Cardiac septum (tissue), 1 donor: ENCODE results near the gene NEDD8. TPM values are rescaled to one million over a fixed set of nuclear protein-coding genes. Genes with fewer than 3 reads are reported as not detected.

ENCODE experiments used
- DNase-seq: peaks from one replicate; pipeline ENCODE4 v3.0.0-alpha.2; 2020; ENCODE audit warnings: low spot score
- intact Hi-C: fragments of 100-400 bp; cut with DNase I; formaldehyde crosslinking; loops from one replicate; pipeline ENCODE4 v1.14.0; 2022
- total RNA-seq: library from RNA; stranded (reverse); fragmentation: NEBNext Ultra II Directional; extraction: Animal tissue kit (Norgen Biotek cat#: 25700); gene quantifications from one replicate; pipeline ENCODE4 v1.2.1, GENCODE V29; 2021
- donor health status: DM: no; HTN: no; CAD: no.

The NEDD8 gene
- total RNA-seq, 1 donor from 2014 or later = 167 TPM

DNA sequence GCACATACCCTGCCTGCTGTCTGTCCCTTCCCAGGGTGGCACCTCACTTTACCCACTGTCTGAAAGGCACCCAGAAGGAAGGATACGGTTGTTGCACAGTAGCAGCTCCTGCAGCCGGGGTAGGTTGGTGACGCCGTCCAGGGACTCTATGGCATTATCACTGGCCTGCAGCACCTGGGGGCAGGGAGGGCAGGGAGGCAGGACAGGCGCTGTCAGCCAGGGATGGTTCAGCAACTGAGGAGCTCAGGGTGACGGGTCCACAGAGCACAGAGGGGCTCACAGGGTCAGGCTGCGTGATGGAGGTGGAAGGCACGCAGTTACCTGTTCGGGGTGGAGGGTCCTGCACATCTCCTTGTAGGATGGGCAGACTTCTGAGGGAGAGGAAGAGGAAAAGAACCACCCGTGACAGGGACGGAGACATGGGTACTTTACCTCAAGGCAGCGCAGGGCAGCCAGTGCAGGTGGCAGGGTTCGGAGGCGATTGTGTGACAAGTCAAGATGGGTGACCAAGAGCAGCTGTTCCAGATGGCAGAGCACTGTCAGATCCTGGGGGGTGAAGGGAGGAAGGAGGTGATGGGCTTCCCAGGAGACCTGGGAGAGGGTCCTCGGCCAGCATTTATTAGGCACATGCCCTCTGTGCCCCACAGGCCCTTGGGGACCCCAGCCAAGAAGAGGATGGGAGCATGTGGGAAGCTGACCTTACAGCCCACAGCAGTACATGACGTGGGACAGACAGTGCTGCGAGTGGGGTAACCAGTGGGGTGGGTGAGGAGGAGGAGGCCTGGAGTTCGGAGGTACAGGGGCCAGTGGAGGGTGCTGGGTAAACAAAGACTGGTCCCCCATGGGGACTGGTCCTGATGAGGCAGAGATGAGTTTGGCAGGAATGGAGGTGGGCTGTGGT lies 34.4 kb upstream of the NEDD8 start:
- no peak for DNase-seq

DNA sequence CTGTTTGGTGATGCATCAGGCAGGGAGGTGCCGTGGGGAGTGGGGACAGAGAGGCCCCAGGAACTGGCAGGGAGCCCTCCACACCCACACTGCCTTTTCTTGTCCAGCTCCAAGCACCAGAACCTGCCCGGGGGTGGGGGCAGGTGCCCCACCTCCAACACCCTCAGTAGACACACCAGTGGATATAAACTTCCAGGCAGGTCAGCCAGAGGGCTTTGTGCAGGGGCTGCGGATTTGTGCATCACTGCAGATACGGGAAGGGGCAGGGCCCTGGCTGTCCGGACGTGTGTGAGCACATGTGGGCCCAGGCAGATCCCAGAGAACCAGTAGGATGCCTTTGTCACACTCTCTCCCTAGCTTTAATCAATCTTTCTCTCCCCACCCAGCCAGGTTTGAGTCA lies 32.1 kb upstream of the NEDD8 start:
- DNase-seq = no peak
- intact Hi-C loops = no loop called here

More for the DNA sequence above, 34.4 kb upstream of the NEDD8 start:
- intact Hi-C loops = no loop called here

DNA sequence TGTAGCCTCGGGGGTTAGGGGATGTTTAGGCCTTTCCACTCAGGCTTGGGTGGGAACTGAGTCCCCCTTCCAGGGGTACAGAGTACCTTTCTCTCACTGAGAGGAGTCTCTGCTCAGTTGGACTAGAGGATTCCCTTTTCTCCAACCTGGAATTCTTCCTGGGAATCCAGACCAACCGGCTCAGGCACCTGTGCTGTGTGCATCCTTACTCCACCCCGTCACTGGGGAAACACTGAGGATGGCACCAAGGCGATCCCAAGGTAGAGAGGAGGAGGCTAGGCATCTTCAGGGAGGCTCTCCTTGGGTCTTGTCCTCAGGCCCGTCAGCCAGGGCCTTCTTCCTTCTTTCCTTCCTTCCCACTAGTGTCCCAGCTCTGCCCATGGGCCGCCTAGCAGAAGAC lies 31.7 kb upstream of the NEDD8 start:
- intact Hi-C loops = no loop called here
- no peak for DNase-seq

DNA sequence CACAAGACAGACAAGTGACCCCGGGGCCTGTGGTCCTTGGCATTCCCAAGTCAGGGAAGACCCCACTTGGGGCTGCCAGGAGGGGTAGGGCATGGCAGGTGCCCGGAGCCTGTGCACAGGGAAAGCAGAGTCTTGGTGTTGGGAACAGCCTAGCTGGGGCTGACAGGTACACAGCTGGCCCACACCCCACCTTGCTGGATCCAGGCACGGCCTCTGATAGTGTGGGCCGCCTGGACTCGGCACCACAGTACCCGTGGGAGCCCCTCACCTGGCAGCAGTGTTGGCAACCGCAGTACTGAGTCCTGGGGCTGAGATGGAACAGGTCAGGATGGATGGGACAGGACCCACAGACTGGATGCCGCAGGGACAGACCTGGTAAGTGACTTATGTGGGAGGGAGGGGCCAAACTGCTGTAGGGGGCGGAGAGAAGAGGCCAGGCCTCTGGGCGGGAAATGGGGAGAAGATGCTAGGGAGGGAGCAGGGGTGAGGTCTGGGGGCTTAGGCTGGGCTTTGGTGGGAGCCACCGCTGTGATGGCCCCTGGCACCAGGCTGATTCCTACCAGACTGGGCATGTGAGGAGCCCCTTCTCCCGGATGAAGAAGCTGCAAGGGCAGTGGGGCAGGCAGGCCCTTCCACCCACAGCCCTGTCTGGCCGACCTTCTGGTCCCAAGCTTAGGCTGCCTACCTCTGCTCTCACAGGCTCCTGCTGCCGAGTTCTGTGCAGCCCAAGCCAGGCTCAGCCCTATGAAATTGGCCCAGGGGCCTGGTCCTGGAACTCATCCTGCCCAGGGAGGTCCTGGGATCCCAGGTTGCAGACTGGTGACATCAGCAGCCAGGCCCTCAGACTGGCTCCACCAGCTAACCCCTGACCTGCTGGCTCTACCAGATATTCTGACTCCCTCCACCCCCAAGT lies 30.9 kb upstream of the NEDD8 start, which contains the start of gene TGM1:
TSS of gene TGM1 (minus strand) at position 357 of the 913 bp plus-strand sequence. CDS start 825 bp downstream, outside the sequence.
- intact Hi-C loops = no loop called here
- DNase-seq = no peak

DNA sequence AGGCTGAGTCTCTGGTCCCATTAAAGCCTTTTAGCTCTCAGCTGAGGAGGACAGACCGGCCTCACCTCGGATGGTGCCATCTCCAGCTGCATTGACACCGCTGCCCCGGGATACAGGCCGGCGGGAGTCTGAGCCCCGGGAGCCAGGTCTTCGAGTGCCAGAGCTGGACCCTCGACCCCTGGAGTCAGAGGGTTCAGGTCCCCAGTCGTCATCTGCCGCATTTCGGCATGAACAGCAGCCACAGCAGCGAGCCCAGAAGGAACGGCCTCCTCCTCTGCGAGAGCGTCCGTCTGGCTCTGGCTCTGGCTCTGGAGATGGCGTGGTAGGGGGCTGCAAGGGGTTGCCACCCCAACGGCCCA lies 29.8 kb upstream of the NEDD8 start:
- intact Hi-C loops = no loop called here
- no peak for DNase-seq

DNA sequence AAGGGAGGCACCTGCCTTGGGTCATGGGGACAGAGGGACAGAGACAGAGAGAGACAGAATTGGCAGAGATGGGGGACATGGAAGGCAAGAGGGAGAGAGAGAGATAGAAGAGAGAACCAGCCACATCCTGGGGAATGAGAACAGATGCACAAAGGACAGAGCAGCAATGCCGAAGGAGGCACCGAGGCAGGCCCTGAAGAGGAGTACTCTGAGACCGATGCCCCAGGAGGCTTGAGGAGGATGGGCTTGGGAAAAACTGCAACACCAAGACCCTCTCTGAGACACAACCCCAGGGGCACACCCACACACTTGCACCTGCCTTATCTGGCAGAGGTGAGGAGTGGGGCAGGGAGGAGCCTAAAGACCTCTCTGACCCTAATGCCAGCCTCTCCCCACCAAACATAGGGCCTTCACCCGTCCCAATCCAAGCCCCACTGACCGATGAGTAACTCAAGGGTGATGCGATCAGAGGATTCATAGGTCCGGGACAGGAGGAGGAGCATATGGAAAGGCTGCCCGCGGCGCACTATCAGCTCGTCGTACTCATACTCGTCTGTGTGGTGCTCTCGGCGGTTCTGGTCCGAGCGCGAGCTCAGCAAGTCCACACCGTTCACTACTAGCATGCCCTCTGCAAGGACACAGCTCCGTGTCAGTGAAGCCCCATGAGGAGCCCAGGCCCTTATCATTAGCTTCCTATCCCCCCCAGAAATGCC lies 29.2 kb upstream of the NEDD8 start:
- no peak for DNase-seq
- intact Hi-C loops = no loop called here

DNA sequence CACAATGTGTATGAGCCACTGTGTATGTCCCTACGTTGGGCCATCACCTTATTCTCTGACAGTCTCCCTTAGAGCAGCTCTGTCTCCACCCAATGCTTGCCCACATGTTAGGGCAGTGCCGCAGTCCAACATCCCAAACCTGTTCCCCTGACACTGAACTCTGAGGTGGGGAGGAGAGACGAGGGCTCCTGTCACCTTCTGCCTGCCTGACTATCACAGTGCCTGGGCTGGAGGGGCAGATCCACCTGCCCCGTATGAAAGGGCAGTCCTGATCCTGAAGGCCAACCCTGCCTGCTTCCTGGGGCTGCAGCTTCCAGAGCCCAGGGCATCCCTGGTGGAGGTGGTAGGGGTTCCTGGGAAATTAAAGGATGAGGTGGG lies 28.6 kb upstream of the NEDD8 start:
- intact Hi-C loops = no loop called here
- no peak for DNase-seq

DNA sequence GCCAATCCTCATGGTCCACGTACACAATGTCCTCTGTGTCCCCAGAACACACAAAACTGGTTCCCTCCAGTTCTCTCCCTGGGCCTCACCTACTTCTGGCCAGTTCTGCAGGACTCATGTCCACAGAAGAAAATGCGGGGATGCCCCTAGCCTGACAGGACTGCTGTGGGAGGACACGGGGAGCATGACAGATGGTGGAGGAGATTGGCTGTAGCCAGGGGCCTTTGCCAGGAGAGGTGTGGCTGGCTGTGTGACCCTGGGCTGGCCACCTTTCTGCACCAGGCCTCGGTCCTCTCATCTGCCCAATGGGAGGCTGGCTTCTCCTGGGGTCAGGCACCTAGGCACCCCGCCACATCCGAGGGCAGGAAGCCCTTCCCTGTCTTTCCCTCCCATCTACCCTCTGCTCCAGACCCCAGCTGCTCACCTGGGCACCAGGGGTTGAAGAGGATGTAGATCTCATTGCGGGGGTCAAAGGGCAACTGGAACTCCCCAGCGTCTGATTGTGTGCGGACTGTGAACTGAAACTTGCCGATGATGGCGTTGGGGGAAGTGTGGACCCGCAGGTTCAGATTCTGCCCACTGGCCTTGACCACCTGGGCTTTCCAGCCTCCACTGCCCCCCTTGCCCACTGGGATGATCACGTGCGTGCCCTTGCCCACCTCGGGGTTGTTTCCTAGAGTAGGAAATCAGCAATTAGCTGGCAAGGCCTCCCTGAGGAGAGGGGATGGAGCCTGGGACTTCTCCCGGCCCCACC lies 28.0 kb upstream of the NEDD8 start:
- intact Hi-C loops = no loop called here
- no peak for DNase-seq

DNA sequence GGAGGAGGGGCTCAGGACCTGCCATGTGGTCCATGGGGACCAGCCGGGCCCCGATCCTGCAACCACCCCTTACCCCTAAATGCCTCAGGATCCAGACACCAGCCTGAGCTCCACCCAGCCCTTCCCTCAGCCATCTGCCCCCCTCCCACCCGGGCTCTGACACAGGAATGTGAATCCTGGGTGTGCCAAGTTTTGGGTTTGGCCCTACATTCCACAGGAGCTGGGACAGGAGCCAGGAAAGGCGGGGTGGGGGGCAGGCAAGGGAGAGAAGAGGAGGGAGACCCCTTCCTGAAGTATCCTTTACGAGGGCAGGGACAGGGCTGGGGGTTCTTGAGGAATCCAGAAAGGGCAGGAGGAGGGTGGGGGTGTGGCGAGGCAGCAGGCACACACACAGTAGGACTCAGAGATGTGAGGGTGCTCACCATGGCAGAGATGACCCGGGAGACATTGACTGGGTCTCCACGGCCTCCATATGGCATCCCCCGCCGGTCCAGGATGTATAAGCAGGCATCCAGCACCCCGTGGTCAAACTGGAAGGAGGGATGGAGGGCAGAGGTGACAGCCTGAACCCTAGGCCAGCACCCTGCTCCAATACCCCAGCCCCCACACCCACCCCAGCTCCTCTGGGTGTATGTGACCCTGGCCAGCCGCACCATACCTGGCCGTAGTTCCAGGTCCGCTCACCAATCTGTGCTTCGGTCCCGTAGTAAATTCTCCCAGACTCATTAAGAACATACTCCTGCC lies 27.3 kb upstream of the NEDD8 start:
- intact Hi-C loops = no loop called here
- no peak for DNase-seq

DNA sequence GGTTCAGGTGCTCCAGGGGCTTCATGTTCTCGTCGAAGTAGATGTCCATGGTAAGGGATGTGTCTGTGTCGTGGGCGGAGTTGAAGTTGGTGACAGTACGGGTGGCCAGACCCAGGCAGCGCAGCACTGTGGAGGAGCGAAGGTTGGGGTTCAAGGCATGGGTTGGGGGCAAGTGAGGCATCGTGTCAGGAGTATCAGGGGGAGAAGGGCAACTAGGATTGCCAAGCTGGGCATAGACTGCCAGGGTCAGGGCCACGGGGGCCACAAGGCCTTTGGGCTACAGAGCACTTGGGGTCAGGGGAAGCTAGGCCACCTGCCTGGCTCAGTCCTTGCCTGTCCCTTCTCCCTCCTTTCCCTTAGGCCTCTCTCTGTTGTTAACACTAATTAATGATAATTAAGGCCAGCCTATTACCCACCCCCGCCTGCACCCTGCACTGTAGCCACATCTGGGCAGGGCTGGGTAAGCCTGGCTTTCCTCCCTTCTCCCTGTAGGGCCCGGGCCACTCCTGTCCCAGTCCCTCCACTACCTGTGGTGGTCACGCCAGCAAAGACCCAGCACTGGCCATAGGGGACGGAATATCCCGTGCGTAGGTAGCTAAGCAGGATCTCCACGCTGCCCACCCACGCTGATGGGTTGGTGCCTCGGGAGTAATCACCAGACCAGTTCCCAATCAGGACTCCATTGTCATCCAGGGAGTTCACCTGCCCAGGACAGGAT lies 26.5 kb upstream of the NEDD8 start:
- no peak for DNase-seq
- intact Hi-C loops = no loop called here

DNA sequence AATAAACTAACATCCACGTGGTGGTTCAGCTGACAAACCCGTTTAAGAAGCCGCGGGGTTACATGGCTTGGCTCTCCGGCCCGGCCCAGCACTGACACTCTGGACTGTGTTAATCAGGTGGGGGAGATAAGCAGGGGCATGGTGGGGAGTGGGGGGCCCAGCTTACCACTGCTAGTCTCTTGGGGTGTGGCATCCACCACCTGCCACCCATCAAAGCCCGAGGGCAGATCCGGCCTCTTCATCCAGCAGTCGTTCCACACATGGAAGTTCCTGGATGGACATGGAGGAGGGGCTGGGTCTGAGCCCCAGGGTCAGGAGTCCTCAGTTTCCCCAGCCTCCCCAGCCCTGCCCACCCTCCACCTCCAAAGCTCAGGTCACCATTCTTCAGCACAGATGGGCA lies 26.0 kb upstream of the NEDD8 start:
- intact Hi-C loops = no loop called here
- DNase-seq = no peak

DNA sequence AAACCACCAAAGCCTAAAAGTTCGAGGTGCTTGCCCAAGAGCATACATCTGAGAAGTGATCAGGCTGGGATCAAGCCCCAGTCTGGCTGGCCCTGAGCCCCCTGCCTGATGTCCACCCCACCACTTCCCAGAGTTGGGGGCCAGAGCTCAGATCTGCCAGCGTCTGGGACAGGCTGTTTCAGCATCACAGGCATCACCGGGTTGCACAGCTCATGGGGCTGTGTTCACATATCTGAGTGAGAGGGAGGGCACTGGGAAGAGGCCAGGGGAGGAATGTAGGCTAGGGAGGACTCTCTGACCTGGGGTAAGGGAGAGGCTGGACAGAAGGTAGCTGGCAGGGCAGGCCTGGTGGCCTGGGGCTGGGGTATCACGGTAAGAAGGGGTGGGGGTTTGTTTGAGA lies 24.8 kb upstream of the NEDD8 start:
- no peak for DNase-seq
- intact Hi-C loops = no loop called here

DNA sequence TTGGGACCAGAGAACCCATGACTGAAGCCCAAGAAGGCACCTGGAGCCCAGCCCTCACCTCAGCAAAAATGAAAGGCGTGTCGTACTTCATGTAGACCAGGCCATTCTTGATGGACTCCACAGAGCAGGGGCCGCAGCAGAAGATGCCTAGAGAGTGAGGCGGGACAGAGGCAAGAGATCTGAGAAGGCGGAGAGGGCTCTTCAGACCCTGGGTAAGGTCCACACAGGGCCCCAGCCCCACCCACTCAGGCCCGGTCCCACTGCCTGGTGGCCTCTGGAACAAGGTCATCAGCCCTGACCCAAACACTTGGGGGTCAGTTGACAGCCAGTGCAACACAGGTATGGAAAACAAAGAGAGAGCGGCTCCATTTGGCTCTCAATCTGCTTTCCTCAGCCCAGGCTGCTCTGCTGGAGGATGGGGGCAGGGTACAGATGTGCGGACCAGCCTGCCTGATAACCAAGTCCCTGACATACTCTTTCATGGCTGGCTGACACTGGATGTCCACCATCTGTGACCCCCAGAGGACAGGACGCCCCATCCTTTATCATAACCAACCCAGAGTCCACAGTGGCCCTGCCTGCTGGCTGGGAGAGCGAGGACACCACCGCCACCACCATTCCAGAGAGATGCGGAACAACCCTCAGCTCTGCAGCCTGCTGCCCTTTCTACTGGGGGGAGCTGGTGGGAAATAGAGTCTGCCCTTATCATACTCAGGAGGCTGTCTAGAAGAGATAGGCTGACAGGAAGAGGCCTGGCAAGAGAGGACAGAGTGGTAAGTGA lies 24.0 kb upstream of the NEDD8 start:
- intact Hi-C loops = no loop called here
- DNase-seq = no peak

DNA sequence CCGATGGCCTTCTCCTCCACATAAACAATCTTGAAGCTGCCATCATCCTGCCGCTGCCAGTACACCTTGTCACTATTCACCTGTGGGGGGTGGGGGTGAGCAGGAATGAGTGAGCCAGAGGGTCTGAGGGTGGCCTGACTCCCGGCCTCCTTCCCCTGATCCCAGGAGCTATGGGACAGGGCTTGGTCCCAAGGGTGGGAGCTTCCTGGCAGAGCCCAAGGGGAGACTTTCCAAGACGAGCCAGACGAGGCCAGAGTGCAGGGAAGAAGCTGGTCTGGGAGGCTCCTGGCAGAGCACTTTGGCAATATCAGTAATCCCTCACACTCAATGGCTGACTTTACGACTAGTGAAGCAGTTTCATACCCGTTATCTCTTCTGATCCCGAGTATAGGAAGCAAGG lies 23.3 kb upstream of the NEDD8 start:
- no peak for DNase-seq
- intact Hi-C loops = no loop called here

DNA sequence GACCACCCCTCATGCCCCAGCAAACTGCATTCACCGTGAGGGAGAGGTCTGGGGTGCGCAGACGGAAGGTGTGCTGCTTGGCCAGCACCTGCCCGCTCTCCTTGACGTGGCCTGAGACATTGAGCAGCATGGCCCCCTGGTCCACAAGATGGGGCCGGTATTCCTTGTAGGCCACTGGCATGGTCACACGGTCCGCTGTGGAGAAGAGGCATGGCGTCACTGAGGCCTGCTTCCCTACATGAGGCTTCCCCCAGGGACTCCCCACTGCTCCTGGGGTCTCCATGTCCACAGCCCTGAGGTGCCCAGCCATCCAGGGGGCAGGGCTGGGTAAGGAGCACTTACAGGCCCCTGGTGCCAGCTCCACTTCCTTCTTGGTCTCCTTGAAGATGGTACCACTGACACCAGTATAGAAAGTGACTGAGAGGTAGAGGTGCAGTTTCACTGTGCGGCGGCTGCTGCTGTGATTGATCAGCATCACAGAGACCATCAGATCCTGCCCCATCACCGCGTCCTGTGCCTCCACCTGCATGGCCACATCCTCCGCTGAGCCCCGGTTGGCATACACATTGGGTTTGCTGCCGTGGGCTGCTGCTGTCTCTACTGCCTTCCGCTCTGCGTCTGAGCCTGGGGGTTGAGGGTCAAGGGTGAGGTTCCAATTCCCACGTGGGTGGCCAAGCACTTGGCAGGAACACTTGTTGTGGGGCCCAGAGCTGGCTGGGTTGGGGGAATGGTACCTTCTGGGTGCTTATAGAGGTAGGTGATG lies 22.6 kb upstream of the NEDD8 start:
- intact Hi-C loops = no loop called here
- DNase-seq = no peak

DNA sequence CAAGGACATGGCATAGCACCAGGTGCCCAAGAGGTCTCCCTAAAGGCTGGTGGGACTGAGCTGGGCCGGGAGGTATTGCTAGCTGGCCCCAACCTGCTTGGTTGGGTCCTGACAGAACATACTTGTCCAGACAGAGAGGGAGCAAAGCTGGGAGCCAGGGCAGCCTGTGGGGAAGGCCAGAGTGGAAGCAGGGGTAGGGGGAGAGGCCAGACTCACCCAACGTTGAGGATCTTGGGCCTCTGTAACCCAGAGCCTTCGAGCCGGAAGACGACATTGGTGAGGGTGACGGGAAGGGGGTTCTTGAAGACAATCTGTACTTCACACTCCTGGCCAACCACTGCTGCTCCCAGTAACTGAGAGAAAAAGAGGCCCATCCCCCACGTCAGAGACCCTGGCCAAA lies 21.8 kb upstream of the NEDD8 start:
- intact Hi-C loops = no loop called here
- DNase-seq = no peak
